Measurements from ENCODE around the gene PLA2G7.

- TF ChIP-seq, protein P1, sequence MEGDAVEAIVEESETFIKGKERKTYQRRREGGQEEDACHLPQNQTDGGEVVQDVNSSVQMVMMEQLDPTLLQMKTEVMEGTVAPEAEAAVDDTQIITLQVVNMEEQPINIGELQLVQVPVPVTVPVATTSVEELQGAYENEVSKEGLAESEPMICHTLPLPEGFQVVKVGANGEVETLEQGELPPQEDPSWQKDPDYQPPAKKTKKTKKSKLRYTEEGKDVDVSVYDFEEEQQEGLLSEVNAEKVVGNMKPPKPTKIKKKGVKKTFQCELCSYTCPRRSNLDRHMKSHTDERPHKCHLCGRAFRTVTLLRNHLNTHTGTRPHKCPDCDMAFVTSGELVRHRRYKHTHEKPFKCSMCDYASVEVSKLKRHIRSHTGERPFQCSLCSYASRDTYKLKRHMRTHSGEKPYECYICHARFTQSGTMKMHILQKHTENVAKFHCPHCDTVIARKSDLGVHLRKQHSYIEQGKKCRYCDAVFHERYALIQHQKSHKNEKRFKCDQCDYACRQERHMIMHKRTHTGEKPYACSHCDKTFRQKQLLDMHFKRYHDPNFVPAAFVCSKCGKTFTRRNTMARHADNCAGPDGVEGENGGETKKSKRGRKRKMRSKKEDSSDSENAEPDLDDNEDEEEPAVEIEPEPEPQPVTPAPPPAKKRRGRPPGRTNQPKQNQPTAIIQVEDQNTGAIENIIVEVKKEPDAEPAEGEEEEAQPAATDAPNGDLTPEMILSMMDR (IDR thresholded peaks at IDR 0.05), result no peak
- TF ChIP-seq POLR2A (IDR thresholded peaks at IDR 0.05), result no peak
These were observed 36.8 kb upstream of the PLA2G7 start for GRCh38 chr6:46772016-46772415.
